Urinary bladder (tissue), 4 donors: ENCODE results near the gene SBNO2. TPM values are rescaled to one million over a fixed set of nuclear protein-coding genes. Genes with fewer than 3 reads are reported as not detected.

ENCODE experiments used
- DNase-seq: peaks from one replicate; pipeline ENCODE4 v3.0.0-alpha.2; 2015; ENCODE audit errors: extremely low spot score
- H3K27ac ChIP-seq: one replicate; pipeline ENCODE4 v1.5.1; 2013; ENCODE audit warnings: low read depth, mild to moderate bottlenecking, moderate library complexity
- H3K36me3 ChIP-seq: one replicate; pipeline ENCODE4 v1.6.1; 2013; ENCODE audit warnings: mild to moderate bottlenecking, moderate library complexity; ENCODE audit not compliant: insufficient read depth
- H3K4me1 ChIP-seq: one replicate; pipeline ENCODE4 v1.6.1; 2013; ENCODE audit warnings: mild to moderate bottlenecking, moderate library complexity; ENCODE audit not compliant: insufficient read depth
- H3K4me3 ChIP-seq: one replicate; pipeline ENCODE4 v1.5.1; 2013; ENCODE audit warnings: low read depth, low read length
- WGBS: extraction: QIAGEN DNeasy Blood & Tissue Kit; methylation state at CpG from one replicate; pipeline ENCODE4 v1.1.7; 2013; 5-methylcytosine and 5-hydroxymethylcytosine counted together
- polyA plus RNA-seq: library from polyadenylated mRNA; stranded (reverse); fragments of 200-250 nt; gene quantifications from one replicate; pipeline ENCODE4 v1.2.3, GENCODE V29; 2013
- total RNA-seq: library from RNA; depleted of rRNA; stranded (reverse); fragments of >200 nt; gene quantifications from one replicate; pipeline ENCODE4 v1.2.3, GENCODE V29; 2014
- donor health status: healthy with polysubstance abuse.
- donor health status: healthy.

The SBNO2 gene
- total and polyA plus RNA-seq, 2 donors: 7.6 to 44.8 TPM

DNA sequence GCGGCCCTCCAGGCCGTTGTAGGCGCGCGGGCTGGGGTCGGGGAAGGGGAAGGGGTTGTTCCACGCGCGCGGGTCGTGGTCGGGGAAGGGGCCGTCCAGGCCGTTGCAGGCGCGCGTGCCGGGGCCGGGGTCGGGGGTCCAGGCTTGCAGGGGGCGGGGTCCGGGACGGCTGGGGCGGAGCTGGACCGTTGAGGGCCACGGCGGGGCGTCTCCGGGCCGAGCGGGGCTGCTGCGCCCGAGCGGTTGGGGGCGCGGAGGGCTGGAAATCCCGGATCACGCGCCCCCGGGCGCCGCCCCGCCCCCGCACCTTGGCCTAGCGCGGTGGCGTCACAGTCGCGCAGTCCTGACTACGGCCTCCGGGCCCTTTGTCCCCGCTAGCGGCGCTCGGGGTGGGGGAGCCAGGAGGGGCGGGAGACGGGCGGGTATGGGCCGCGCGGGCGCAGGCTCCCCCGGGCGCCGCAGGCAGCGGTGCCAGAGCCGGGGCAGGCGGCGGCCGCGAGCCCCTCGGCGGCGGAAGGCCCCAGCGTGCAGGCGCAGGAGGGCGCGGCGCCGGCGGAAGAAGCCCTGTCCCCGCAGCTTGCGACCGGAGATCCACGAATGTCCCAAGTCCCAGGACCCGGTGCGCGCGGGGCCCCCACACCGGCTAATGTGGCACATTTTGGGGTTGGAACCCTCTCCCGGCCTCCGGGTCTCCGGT, 69.6 kb downstream of the SBNO2 start:
- Histone ChIP-seq H3K36me3 (peaks cover 4% of the 10 kb centered on the region), H3K4me1 (peaks cover 2% of the 10 kb centered on the region), H3K27ac (peak overlapping the region; percentile 99), H3K4me3 (peak overlapping the region; percentile 90)
- no peak for DNase-seq
- WGBS: 1% methylated on average over 93 of the region's 93 CpGs

DNA sequence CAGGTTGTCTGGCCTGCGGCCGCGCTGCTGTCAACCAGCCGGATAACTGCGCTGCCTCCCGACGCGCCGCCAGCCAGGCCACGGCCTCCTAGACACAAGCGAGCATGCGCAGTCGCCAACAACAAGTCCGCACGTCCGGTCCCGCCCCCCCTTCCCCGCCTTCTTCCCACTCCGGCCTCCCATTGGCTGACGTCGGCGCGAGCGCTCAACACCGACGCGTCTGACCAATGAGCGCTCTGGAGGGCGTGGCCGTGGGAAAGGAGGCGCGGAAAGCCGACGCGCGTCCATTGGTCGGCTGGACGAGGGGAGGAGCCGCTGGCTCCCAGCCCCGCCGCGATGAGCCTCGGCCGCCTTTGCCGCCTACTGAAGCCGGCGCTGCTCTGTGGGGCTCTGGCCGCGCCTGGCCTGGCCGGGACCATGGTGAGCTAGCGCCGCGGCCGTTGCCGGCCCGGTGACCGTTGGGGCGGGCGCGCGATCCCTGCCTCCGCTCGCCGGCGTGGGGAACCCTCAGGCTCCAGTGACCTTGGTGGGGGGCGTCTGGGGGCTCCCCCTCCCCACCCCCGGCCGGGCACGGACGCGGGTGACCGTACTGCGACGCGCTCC, 70.3 kb downstream of the SBNO2 start, which contains the start of gene GPX4:
Gene GPX4, plus strand, starts transcription at position 287 of the 603 bp plus-strand sequence. Its CDS starts 50 bp downstream, at position 337.
- Histone ChIP-seq H3K4me3 (peak within 1 kb of the TSS; percentile 90), H3K4me1 (peaks cover 2% of the 10 kb centered on the region), H3K27ac (peak within 1 kb of the TSS; percentile 99), H3K36me3 (peaks cover 4% of the 10 kb centered on the region)
- DNase-seq: peak; percentile 97
- WGBS: under 1% methylated on average over 75 of the region's 75 CpGs

DNA sequence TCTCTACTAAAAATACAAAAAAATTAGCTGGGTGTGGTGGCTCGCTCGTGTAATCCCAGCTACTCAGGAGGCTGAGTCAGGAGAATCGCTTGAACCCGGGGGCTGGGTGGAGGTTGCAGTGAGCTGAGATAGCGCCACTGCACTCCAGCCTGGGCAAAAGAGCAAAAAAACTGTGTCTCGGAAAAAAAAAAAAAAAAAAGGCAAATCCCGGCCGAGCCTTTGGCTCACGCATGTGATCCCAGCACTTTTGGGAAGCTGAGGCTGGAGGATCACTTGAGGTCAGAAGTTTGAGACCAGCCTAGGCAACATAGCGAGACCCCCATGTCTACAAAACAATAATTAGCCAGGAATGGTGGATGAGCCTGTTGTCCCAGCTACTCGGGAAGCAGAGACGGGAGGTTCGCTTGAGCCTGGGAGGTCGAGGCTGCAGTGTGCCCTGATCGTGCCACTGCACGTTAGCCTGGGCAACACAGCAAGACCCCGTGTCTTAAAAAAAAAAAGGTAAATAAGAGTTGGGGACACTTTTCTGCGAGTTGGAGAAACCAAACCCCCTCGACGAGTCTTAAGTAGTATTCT, 70.8 kb downstream of the SBNO2 start:
- peaks cover 2% of the 10 kb centered on the region for H3K4me1 ChIP-seq
- WGBS: 35% methylated on average over 20 of the region's 20 CpGs
- H3K27ac ChIP-seq: peak overlapping the region; percentile 54
- H3K36me3 ChIP-seq: peaks cover 4% of the 10 kb centered on the region
- no peak overlapping the region for H3K4me3 ChIP-seq
- DNase-seq: no peak

DNA sequence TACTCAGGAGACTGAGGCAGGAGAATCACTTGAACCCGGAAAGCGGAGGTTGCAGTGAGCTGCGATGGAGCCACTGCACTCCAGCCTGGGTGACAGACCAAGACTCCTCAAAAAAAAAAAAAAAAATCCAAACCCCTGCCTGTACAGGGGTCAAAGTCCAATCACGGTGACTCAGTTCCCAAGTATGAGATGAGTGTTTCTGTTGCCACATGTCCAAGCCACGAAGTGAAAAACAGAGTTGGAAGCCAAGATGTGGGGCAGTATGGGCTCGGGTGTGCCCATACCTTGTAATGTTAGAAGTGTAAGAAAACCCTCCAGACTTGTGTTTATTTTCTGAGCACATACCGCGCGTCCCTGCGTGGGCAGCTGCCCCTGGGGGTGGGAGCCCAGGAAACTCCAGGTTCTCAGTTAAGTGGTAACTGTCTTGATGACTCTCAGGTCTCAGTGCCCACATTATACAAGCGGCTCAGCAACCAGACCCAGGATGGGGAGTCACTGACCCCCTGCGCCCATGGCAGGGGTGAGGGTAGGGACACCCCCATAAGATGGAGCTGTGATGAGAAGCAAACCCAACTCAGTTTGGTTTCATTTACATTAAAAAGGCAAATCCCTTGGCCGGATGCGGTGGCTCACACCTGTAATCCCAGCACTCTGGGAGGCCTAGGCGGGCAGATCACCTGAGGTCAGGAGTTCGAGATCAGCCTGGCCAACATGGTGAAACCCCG, 71.5 kb downstream of the SBNO2 start:
- DNase-seq: no peak
- peak overlapping the region; percentile 89 for H3K27ac ChIP-seq
- H3K4me1 ChIP-seq: peaks cover 2% of the 10 kb centered on the region
- H3K4me3 ChIP-seq: no peak overlapping the region
- H3K36me3 ChIP-seq: peaks cover 4% of the 10 kb centered on the region
- 49% methylated on average over 17 of the region's 17 CpGs for WGBS

DNA sequence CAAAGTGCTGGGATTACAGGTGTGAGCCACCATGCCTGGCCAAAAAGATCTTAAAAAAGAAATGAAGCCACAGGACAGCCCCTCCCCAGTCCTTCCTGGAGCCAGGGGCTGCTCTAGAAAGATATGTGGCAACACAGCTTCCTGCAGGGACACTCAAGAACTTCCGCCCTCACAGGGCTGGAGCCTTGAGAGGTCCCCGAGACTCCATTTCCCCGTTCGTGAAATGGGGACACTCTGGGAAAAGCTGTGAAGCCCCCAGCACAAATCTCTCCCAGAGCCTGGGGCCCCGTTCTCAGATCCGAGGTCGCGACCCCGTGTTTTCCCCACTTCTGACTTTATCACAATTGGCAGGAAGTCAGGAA, 72.8 kb downstream of the SBNO2 start:
- H3K4me3 ChIP-seq: no peak overlapping the region
- DNase-seq: no peak
- WGBS: 17% methylated on average over 9 of the region's 9 CpGs
- peaks cover 4% of the 10 kb centered on the region for H3K36me3 ChIP-seq
- H3K27ac ChIP-seq: peak overlapping the region; percentile 69
- H3K4me1 ChIP-seq: peaks cover 2% of the 10 kb centered on the region

DNA sequence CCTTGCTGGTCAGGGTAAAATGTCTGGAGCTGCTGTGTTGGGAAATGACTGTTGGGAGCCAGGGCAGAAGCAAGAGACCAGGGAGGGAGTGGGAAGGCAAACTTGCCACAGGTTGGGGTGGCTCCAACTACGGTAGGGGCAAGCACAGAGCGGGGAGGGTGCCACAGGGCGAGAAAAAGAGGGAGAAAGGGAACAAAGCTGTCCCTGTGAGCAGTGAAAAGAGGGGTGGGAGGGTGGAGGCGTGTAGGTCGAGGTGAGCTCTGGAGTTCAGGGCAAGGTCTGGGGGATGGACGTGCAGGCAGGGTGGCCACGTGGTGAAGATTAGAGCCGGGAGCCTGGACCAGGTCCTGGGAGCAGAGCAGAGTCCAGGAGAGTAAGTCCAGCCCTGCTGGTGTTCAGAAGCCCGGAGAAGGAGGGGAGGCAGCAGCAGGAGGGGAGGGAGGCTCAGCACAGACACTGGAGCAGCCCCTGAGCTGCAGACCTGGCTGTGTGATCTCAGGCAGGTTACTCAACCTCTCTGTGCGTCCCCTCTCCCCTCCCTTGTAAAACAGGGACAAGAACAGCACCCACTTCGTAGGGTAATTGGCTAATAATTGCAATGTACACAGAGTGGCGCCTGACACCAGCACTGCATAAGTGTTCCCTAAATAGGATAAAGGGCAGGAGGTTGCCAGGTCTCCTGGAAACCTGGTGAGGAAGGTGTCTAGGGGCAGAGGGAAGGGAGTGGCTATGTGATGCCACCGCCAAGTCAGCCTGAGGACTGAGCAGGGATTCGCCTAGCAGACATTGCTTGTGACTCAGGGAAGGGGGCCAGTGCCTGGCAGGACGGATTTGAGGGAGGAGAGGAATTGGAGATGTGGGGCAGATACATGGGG, 75.7 kb downstream of the SBNO2 start:
- H3K36me3 ChIP-seq: no peaks in the 10 kb centered on the region
- WGBS: 57% methylated on average over 15 of the region's 15 CpGs
- no peak for DNase-seq
- H3K27ac ChIP-seq: peak overlapping the region; percentile 34
- H3K4me3 ChIP-seq: no peak overlapping the region
- H3K4me1 ChIP-seq: no peaks in the 10 kb centered on the region

DNA sequence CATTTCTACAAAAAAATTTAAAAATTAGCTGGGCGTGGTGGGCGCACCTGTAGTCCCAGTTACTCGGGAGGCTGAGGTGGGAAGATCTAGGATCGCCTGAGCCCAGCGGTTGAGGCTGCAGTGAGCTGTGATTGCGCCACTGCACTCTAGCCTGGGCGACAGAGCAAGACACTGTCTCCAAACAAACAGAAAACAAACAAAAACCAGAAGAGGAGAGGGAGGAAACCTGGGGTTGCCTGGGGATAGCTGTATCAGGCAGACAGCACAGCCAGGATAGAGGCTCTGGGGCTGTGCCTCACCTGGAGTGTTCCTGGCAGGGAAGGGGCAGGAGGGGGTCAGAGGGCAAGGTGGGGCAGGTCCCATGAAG, 76.3 kb downstream of the SBNO2 start:
- Histone ChIP-seq H3K4me3 (no peak overlapping the region), H3K4me1 (no peaks in the 10 kb centered on the region)
- WGBS: 77% methylated on average over 7 of the region's 7 CpGs

DNA sequence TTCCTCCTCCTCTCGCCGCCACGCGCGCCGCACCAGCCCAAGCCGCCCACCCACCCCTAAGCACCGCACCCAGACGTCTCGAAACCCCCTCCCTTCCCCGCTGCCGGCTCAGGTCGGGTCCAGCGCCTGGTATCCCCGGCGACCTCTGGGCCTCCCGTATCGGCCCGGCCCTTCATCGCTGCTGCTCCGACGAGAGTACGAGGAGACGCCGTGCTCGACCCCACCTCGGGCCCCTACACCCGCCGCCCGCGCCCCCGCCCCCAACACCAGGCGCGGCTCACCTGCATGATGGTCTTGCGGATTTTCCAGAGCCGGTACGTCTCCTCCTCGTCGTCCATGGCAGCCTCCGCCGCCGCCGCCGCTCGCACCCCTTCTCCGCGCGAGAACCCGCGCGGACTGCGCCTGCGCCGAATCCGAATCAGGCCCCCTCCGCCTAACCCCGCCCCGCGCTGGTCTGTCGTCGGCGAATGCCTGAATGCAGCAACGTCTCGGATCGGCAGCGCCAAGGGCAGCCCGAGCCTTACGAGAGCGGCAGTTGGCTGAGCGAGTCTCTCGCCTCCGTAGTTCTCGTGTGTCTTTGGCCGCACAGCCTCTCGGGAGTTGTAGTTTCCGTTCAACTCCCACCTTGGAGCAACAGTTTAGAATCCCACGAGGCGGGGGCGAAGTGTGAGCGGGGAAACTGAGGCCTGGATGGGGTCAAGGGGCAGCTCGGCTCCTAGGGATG, 78.9 kb downstream of the SBNO2 start, which contains the start of gene POLR2E:
Gene POLR2E, minus strand, starts transcription at position 398 of the 724 bp plus-strand sequence. Its CDS starts 60 bp downstream, at position 338.
- WGBS: under 1% methylated on average over 81 of the region's 81 CpGs
- peaks cover 2% of the 10 kb centered on the region for H3K36me3 ChIP-seq
- peak within 1 kb of the TSS; percentile 85 for H3K4me3 ChIP-seq

More for the DNA sequence above, 76.3 kb downstream of the SBNO2 start:
- Histone ChIP-seq H3K27ac (peak overlapping the region; percentile 34), H3K36me3 (no peaks in the 10 kb centered on the region)
- DNase-seq: no peak

DNA sequence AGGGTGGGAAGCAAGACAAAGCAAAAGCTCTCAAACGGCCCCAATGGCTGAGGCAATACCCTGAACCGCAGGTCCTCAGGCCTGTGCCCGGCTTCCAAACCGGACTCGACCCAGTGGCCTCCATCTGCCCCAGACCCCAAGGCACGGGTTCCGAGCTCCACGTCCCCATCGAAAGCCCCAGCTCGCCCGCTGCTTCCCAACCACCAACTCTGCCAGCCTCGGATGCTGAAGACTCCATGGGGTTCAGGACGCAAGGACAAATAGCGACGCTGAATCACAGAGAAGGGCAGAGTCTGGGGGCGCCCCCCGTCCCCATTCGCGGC, 79.5 kb downstream of the SBNO2 start:
- Histone ChIP-seq H3K4me1 (no peaks in the 10 kb centered on the region), H3K27ac (peak overlapping the region; percentile 39), H3K4me3 (peak overlapping the region; percentile 85), H3K36me3 (peaks cover 2% of the 10 kb centered on the region)
- DNase-seq: no peak
- under 1% methylated on average over 19 of the region's 19 CpGs for WGBS

More for the DNA sequence above, 78.9 kb downstream of the SBNO2 start, which contains the start of gene POLR2E:
- DNase-seq: peak; percentile 93
- H3K27ac ChIP-seq: peak within 1 kb of the TSS; percentile 39
- no peaks in the 10 kb centered on the region for H3K4me1 ChIP-seq

DNA sequence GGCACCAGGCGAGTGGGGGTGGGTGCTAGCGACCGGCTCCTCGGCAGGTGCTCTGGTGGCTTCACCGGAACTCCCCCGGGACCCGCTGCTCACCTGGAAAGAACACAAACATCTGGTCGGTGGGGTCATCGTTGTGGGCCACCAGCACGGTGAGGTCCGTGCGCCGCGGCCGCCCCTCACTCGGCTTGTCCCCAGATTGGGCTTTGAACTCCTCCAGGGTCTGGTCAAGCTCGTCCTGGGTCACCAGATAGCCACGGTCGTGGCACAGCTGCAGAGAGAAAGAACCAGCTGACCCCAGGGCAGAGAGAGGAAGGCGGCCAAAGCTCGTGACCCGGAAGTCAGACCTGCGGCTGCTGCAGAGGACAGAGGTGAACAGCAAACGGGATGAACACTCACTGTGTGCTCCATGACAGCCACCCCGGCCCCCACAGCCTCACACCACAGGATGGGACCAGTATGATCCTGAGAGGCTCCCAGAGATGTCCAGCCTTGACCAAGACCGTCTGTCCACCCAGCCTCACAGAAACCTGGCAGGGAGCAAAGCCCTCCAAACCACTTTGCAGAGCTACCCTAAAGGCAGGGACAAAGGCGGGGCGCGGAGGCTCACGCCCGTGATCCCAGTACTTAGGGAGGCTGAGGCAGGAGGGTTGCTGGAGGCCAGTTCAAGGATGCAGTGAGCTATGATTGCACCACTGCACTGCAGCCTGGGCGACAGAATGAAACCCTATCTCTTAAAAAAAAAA, 80.1 kb downstream of the SBNO2 start:
- peak overlapping the region; percentile 85 for H3K4me3 ChIP-seq

DNA sequence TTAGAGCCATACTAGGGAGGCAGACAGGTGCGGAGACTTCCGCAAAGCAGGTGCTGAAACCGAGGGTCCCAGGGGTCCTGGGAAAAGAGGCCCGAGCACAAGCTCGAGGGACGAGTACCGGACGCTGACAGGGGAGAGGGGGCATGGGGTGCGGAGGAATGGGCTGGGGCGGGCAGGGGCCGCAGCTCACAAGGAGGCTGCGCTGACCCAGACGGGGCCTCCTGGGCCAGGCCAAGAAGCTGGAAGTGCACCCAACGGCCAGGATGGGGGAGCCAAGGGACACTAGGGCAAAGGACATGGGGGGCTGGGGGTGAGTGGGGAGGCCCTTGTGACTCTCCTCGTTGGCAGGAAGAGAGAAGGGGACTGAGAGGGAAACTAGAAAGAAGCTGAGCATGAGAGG, 80.7 kb downstream of the SBNO2 start:
- H3K4me1 ChIP-seq: no peaks in the 10 kb centered on the region
- no peak overlapping the region for H3K27ac ChIP-seq
- H3K36me3 ChIP-seq: peaks cover 2% of the 10 kb centered on the region
- no peak overlapping the region for H3K4me3 ChIP-seq
- DNase-seq: no peak
- WGBS: 87% methylated on average over 15 of the region's 15 CpGs

More for the DNA sequence above, 80.1 kb downstream of the SBNO2 start:
- WGBS: 68% methylated on average over 32 of the region's 32 CpGs
- H3K36me3 ChIP-seq: peaks cover 2% of the 10 kb centered on the region
- DNase-seq: no peak
- H3K4me1 ChIP-seq: no peaks in the 10 kb centered on the region
- H3K27ac ChIP-seq: no peak overlapping the region
